Hepatocyte (in vitro differentiated cells): ENCODE data around the gene OVOL1.

Experiments used
- CTCF ChIP-seq: fragments of 200-600 bp; sonication (generic); IDR thresholded peaks from 2 replicates; pipeline ENCODE4 v1.5.1; 2016; ENCODE audit warnings: antibody characterized with exemption, mild to moderate bottlenecking; ENCODE audit not compliant: poor library complexity
- EZH2 ChIP-seq: fragments of 200-600 bp; sonication (generic); IDR thresholded peaks from 2 replicates; pipeline ENCODE4 v1.6.1; 2016; ENCODE audit warnings: antibody characterized with exemption, mild to moderate bottlenecking, borderline replicate concordance
- EZH2phosphoT487 ChIP-seq: fragments of 200-600 bp; sonication (generic); IDR thresholded peaks from one replicate; pipeline ENCODE4 v1.6.1; 2018; ENCODE audit warnings: antibody characterized with exemption, mild to moderate bottlenecking, low read depth, moderate library complexity; ENCODE audit not compliant: unreplicated experiment, severe bottlenecking

GRCh38 chr11:65771589-65772112 lies 15.2 kb upstream of the OVOL1 start:
- TF ChIP-seq CTCF (no peak), EZH2 (no peak), EZH2phosphoT487 (no peak)
